OCI-LY1 (cell line): ENCODE results near the gene PLCXD3.

Source experiments
- H2AFZ ChIP-seq: fragments of 200-600 bp; sonication (generic), shearing (Covaris generic); 2 replicates; pipeline ENCODE4 v1.6.0; 2014; ENCODE audit warnings: antibody characterized with exemption, mild to moderate bottlenecking, low read length
- H3F3A ChIP-seq: fragments of 200-600 bp; sonication (generic), shearing (Covaris generic); 2 replicates; pipeline ENCODE4 v1.6.0; 2014; ENCODE audit warnings: mild to moderate bottlenecking, antibody characterized with exemption, low read length, moderate library complexity; ENCODE audit not compliant: insufficient read depth
- H3K27ac ChIP-seq: fragments of 200-600 bp; sonication (generic); 2 replicates; pipeline ENCODE4 v1.5.1; 2014; ENCODE audit warnings: low read length, mixed run types, mild to moderate bottlenecking, low read depth; ENCODE audit not compliant: poor library complexity, severe bottlenecking
- H3K27me3 ChIP-seq: fragments of 200-600 bp; sonication (generic); 2 replicates; pipeline ENCODE4 v1.6.0; 2014; ENCODE audit warnings: antibody characterized with exemption, mild to moderate bottlenecking, low read length, moderate library complexity; ENCODE audit not compliant: insufficient read depth
- H3K36me3 ChIP-seq: fragments of 200-600 bp; sonication (generic); 2 replicates; pipeline ENCODE4 v1.6.1; 2014; ENCODE audit warnings: mild to moderate bottlenecking, antibody characterized with exemption, low read length, moderate library complexity, mixed read lengths; ENCODE audit not compliant: insufficient read depth
- H3K4me1 ChIP-seq: fragments of 200-600 bp; sonication (generic); 2 replicates; pipeline ENCODE4 v1.5.1; 2014; ENCODE audit warnings: mild to moderate bottlenecking, low read length, moderate library complexity; ENCODE audit not compliant: insufficient read depth, severe bottlenecking
- H3K4me2 ChIP-seq: fragments of 200-600 bp; sonication (generic), shearing (Covaris generic); 2 replicates; pipeline ENCODE4 v1.6.1; 2014; ENCODE audit warnings: low read length
- H3K4me3 ChIP-seq: fragments of 200-600 bp; sonication (generic); 2 replicates; pipeline ENCODE4 v1.5.1; 2014; ENCODE audit warnings: low read length, low read depth, mild to moderate bottlenecking, mixed read lengths; ENCODE audit not compliant: poor library complexity, severe bottlenecking
- H3K79me2 ChIP-seq: fragments of 200-600 bp; shearing (Covaris generic); 2 replicates; pipeline ENCODE4 v1.6.1; 2016; ENCODE audit warnings: mixed run types, low read length, mixed read lengths; ENCODE audit not compliant: insufficient read depth
- H3K9ac ChIP-seq: fragments of 200-600 bp; sonication (generic), shearing (Covaris generic); 2 replicates; pipeline ENCODE4 v1.6.1; 2014; ENCODE audit warnings: mild to moderate bottlenecking, low read length, mixed read lengths
- H3K9me2 ChIP-seq: fragments of 200-600 bp; sonication (generic), shearing (Covaris generic); 2 replicates; pipeline ENCODE4 v1.6.1; 2014; ENCODE audit warnings: low read depth, mild to moderate bottlenecking, low read length, mixed read lengths
- H3K9me3 ChIP-seq: fragments of 200-600 bp; shearing (Covaris generic); 2 replicates; pipeline ENCODE4 v1.6.1; 2014; ENCODE audit warnings: low read length, mixed read lengths
- H4K20me1 ChIP-seq: fragments of 200-600 bp; sonication (generic), shearing (Covaris generic); 2 replicates; pipeline ENCODE4 v1.6.0; 2016; ENCODE audit warnings: mild to moderate bottlenecking, low read length; ENCODE audit not compliant: insufficient read depth
- CTCF ChIP-seq: fragments of 200-600 bp; sonication (generic), shearing (Covaris generic); IDR thresholded peaks from 2 replicates; pipeline ENCODE4 v1.5.1; 2017; ENCODE audit warnings: mild to moderate bottlenecking, antibody characterized with exemption, low read length, moderate library complexity, mixed read lengths
- EZH2 ChIP-seq: fragments of 200-600 bp; sonication (generic), shearing (Covaris generic); IDR thresholded peaks from 2 replicates; pipeline ENCODE4 v1.8.0; 2017; ENCODE audit warnings: borderline replicate concordance, mixed run types, mild to moderate bottlenecking, antibody characterized with exemption, low read length, moderate library complexity, mixed read lengths

PLCXD3 gene

GRCh38 chr5:41270423-41271251 is 239.8 kb downstream of the PLCXD3 start:
- Histone ChIP-seq H3K27me3 (no peaks in the 10 kb centered on the region), H3K4me2 (no peak overlapping the region), H3K4me1 (no peaks in the 10 kb centered on the region), H3K9ac (no peak overlapping the region), H3K4me3 (no peak overlapping the region), H3K36me3 (no peaks in the 10 kb centered on the region), H4K20me1 (no peaks in the 10 kb centered on the region), H3K27ac (no peak overlapping the region), H3K9me2 (no peaks in the 10 kb centered on the region), H3F3A (no peaks in the 10 kb centered on the region), H2AFZ (no peak overlapping the region), H3K79me2 (no peaks in the 10 kb centered on the region), H3K9me3 (no peaks in the 10 kb centered on the region)
- TF ChIP-seq EZH2 = no peak
- peak; percentile 64 for TF ChIP-seq CTCF

- no peaks in the 10 kb centered on the region for H4K20me1 ChIP-seq
- H3K4me2 ChIP-seq = no peak overlapping the region
- no peak overlapping the region for H3K9ac ChIP-seq
- no peaks in the 10 kb centered on the region for H3K36me3 ChIP-seq
- no peak overlapping the region for H2AFZ ChIP-seq
- no peak overlapping the region for H3K27ac ChIP-seq
- no peaks in the 10 kb centered on the region for H3K79me2 ChIP-seq
- no peak overlapping the region for H3K4me3 ChIP-seq
- no peak for TF ChIP-seq EZH2
- no peak for TF ChIP-seq CTCF
- no peaks in the 10 kb centered on the region for H3K4me1 ChIP-seq
- no peaks in the 10 kb centered on the region for H3K27me3 ChIP-seq
- no peaks in the 10 kb centered on the region for H3K9me3 ChIP-seq
- no peaks in the 10 kb centered on the region for H3F3A ChIP-seq
- H3K9me2 ChIP-seq = no peaks in the 10 kb centered on the region
These were observed 241.5 kb downstream of the PLCXD3 start for GRCh38 chr5:41268894-41269293.

- Histone ChIP-seq H3K4me1 (no peaks in the 10 kb centered on the region), H2AFZ (no peak overlapping the region), H3K27ac (no peak overlapping the region), H3K4me3 (no peak overlapping the region), H4K20me1 (no peaks in the 10 kb centered on the region), H3F3A (no peaks in the 10 kb centered on the region), H3K36me3 (no peaks in the 10 kb centered on the region), H3K9me3 (no peaks in the 10 kb centered on the region), H3K9me2 (no peaks in the 10 kb centered on the region), H3K27me3 (no peaks in the 10 kb centered on the region), H3K79me2 (no peaks in the 10 kb centered on the region), H3K4me2 (no peak overlapping the region), H3K9ac (no peak overlapping the region)
- TF ChIP-seq EZH2 (no peak), CTCF (no peak)
These were observed 244.0 kb downstream of the PLCXD3 start for GRCh38 chr5:41266377-41266776.
